IMR-90 (cell line): ENCODE data around the gene LDB2. TPM values are rescaled to one million over a fixed set of nuclear protein-coding genes. Genes with fewer than 3 reads are reported as not detected.

ENCODE experiments used
- ATAC-seq: fragments of 200-7000 bp; cut with Tn5 transposase; 2 replicates; pipeline ENCODE4 v1.9.1; 2020; ENCODE audit warnings: low read depth, mild to moderate bottlenecking, moderate library complexity
- BruUV-seq: library from RNA; stranded (reverse); fragments of 400-500 nt; replicated peaks from 2 replicates; lab custom pipeline; 2021; lab: Mats Ljungman, UMichigan
- CTCF ChIA-PET: fragments of 300-600 bp; formaldehyde crosslinking; extraction: SDS; loops from one replicate; lab custom pipeline; 2021; ENCODE audit warnings: antibody characterized with exemption; lab: Yijun Ruan, JAX
- POLR2A ChIA-PET: fragments of 300-600 bp; sonication (Branson Sonifier 250); formaldehyde crosslinking; loops from one replicate; lab custom pipeline; 2022; ENCODE audit warnings: antibody characterized with exemption; ENCODE audit not compliant: unreplicated experiment; lab: Charles Lee
- DNase-seq: peaks from one replicate; pipeline ENCODE4 v3.0.0; 2013
- H2AFZ ChIP-seq: replicated peaks from 2 replicates; pipeline ENCODE3; 2013; ENCODE audit warnings: low read length, mild to moderate bottlenecking; ENCODE audit not compliant: poor library complexity
- H2AK5ac ChIP-seq: 2 replicates; pipeline ENCODE4 v1.6.1; 2013; ENCODE audit warnings: low read depth, low read length, inconsistent platforms
- H2AK9ac ChIP-seq: replicated peaks from 2 replicates; pipeline ENCODE3; 2013; ENCODE audit warnings: mild to moderate bottlenecking, low read depth, low read length, moderate library complexity; ENCODE audit not compliant: poor library complexity
- H2BK120ac ChIP-seq: 2 replicates; pipeline ENCODE4 v1.6.1; 2013; ENCODE audit warnings: low read depth, low read length, inconsistent platforms
- H2BK15ac ChIP-seq: 3 replicates; pipeline ENCODE4 v1.6.1; 2013; ENCODE audit warnings: low read depth, low read length, inconsistent platforms
- H2BK20ac ChIP-seq: 2 replicates; pipeline ENCODE4 v1.6.1; 2013; ENCODE audit warnings: low read depth, mild to moderate bottlenecking, inconsistent platforms, low read length, moderate library complexity
- H2BK5ac ChIP-seq: 2 replicates; pipeline ENCODE4 v1.6.1; 2013; ENCODE audit warnings: mild to moderate bottlenecking, low read depth, low read length, inconsistent platforms; ENCODE audit not compliant: poor library complexity, severe bottlenecking
- H3K14ac ChIP-seq: replicated peaks from 2 replicates; pipeline ENCODE4 v1.6.1; 2013; ENCODE audit warnings: low read depth, low read length, inconsistent platforms
- H3K18ac ChIP-seq: 2 replicates; pipeline ENCODE4 v1.6.1; 2013; ENCODE audit warnings: low read depth, low read length, control low read depth
- H3K23ac ChIP-seq: 2 replicates; pipeline ENCODE4 v1.6.1; 2013; ENCODE audit warnings: low read depth, low read length, inconsistent platforms
- H3K27ac ChIP-seq: 2 replicates; pipeline ENCODE4 v1.5.1; 2013; ENCODE audit warnings: mild to moderate bottlenecking, control low read depth, low read length; ENCODE audit not compliant: insufficient read depth
- H3K27me3 ChIP-seq: 2 replicates; pipeline ENCODE4 v1.6.1; 2013; ENCODE audit warnings: low read length; ENCODE audit not compliant: control insufficient read depth, insufficient read depth
- H3K36me3 ChIP-seq: 2 replicates; pipeline ENCODE4 v1.6.1; 2013; ENCODE audit warnings: low read length, mixed read lengths; ENCODE audit not compliant: control insufficient read depth, insufficient read depth
- H3K4ac ChIP-seq: 2 replicates; pipeline ENCODE4 v1.6.1; 2013; ENCODE audit warnings: low read depth, low read length, inconsistent platforms
- H3K4me1 ChIP-seq: 2 replicates; pipeline ENCODE4 v1.6.1; 2013; ENCODE audit warnings: low read length, mixed read lengths; ENCODE audit not compliant: control insufficient read depth, insufficient read depth
- H3K4me2 ChIP-seq: 2 replicates; pipeline ENCODE4 v1.6.1; 2013; ENCODE audit warnings: low read depth, mild to moderate bottlenecking, control low read depth, low read length, moderate library complexity
- H3K4me3 ChIP-seq: 2 replicates; pipeline ENCODE4 v1.5.1; 2013; ENCODE audit warnings: low read depth, mild to moderate bottlenecking, control low read depth, low read length, moderate library complexity; ENCODE audit not compliant: insufficient read depth
- H3K56ac ChIP-seq: 2 replicates; pipeline ENCODE4 v1.6.1; 2013; ENCODE audit warnings: low read length, inconsistent platforms; ENCODE audit not compliant: insufficient read depth; ENCODE audit errors: extremely low read depth
- H3K79me1 ChIP-seq, 2 experiments: 2 replicates each; pipeline ENCODE4 v1.6.1; 2013; ENCODE audit warnings: low read length in 2 of 2, inconsistent platforms in 1 of 2, low read depth in 1 of 2
- H3K9ac ChIP-seq: 2 replicates; pipeline ENCODE4 v1.6.1; 2013; ENCODE audit warnings: low read depth, low read length, control low read depth
- H3K9me1 ChIP-seq: 2 replicates; pipeline ENCODE4 v1.6.1; 2013; ENCODE audit warnings: low read length, inconsistent platforms; ENCODE audit not compliant: insufficient read depth
- H3K9me3 ChIP-seq: 2 replicates; pipeline ENCODE4 v1.6.1; 2013; ENCODE audit warnings: low read length; ENCODE audit not compliant: control insufficient read depth, insufficient read depth
- H4K20me1 ChIP-seq: 2 replicates; pipeline ENCODE4 v1.6.1; 2013; ENCODE audit warnings: low read length, inconsistent platforms; ENCODE audit not compliant: insufficient read depth
- H4K5ac ChIP-seq: 2 replicates; pipeline ENCODE4 v1.6.1; 2013; ENCODE audit warnings: mild to moderate bottlenecking, low read depth, low read length, control low read depth
- H4K8ac ChIP-seq, 2 experiments: 2 replicates each; pipeline ENCODE4 v1.6.1; 2013; ENCODE audit warnings: low read depth in 2 of 2, low read length in 2 of 2, control low read depth in 1 of 2, inconsistent platforms in 1 of 2
- H4K91ac ChIP-seq: 2 replicates; pipeline ENCODE4 v1.6.1; 2013; ENCODE audit warnings: low read depth, low read length, inconsistent platforms; ENCODE audit not compliant: insufficient read depth
- CEBPB ChIP-seq: IDR thresholded peaks from 2 replicates; pipeline ENCODE4 v1.6.1; 2012; ENCODE audit warnings: low read depth, low read length, improper control_type of control experiment
- FOS ChIP-seq: fragments of 150-350 bp; IDR thresholded peaks from 2 replicates; pipeline ENCODE4 v1.6.1; 2016; ENCODE audit warnings: low read depth, low read length
- MAFK ChIP-seq: IDR thresholded peaks from 2 replicates; pipeline ENCODE4 v1.6.1; 2012; ENCODE audit warnings: low read depth, low read length, improper control_type of control experiment
- NFE2L2 ChIP-seq: fragments of 150-350 bp; IDR thresholded peaks from 2 replicates; pipeline ENCODE4 v1.6.1; 2016; ENCODE audit warnings: low read depth, mild to moderate bottlenecking, low read length
- RFX5 ChIP-seq: IDR thresholded peaks from 2 replicates; pipeline ENCODE4 v1.8.0; 2012; ENCODE audit warnings: low read depth, mild to moderate bottlenecking, low read length, moderate library complexity
- SMC3 ChIP-seq: fragments of 150-350 bp; IDR thresholded peaks from 2 replicates; pipeline ENCODE4 v1.6.1; 2016; ENCODE audit warnings: low read depth, mild to moderate bottlenecking, antibody characterized with exemption, low read length, moderate library complexity
- WGBS, 2 experiments: methylation state at CpG; one replicate each; pipeline versions ENCODE4 v1.1.5 to v1.1.7; 2013; ENCODE audit warnings: missing lambda C conversion rate in 2 of 2; ENCODE audit not compliant: insufficient read length in 1 of 2; ENCODE audit errors: extremely low coverage in 2 of 2; 5-methylcytosine and 5-hydroxymethylcytosine counted together
- dilution Hi-C: fragments of 300-500 bp; cut with HindIII; formaldehyde crosslinking; loops from one replicate; pipeline ENCODE4 v1.14.3; 2018; ENCODE audit warnings: low sequenced_read_pairs; ENCODE audit not compliant: unreplicated experiment
- in situ Hi-C: fragments of 300-500 bp; cut with MboI; formaldehyde crosslinking; loops from 3 replicates; pipeline ENCODE4 v1.14.3; 2019; ENCODE audit warnings: low sequenced_read_pairs, inconsistent platforms, mixed read lengths
- intact Hi-C: fragments of 100-400 bp; cut with micrococcal nuclease; formaldehyde crosslinking; loops from 2 replicates; pipeline ENCODE4 v1.10.0; 2022
- polyA plus RNA-seq, 3 experiments: library from polyadenylated mRNA; depleted of rRNA; stranded (reverse); fragments of >200 nt; gene quantifications; 2 replicates each; pipeline ENCODE4 v1.2.3, GENCODE V29; 2012; ENCODE audit warnings: low replicate concordance in 1 of 3
- total RNA-seq: library from RNA; depleted of rRNA; stranded (reverse); fragments of >200 nt; gene quantifications from 2 replicates; pipeline ENCODE4 v1.2.3, GENCODE V29; 2012
- TF ChIP-seq, protein P1 (sequence below): fragments of 150-350 bp; IDR thresholded peaks from 2 replicates; pipeline ENCODE4 v1.6.1; 2016; ENCODE audit warnings: low read depth, mild to moderate bottlenecking, low read length, moderate library complexity, borderline replicate concordance
- TF ChIP-seq, protein P2 (sequence below): conservative IDR thresholded peaks from 2 replicates; pipeline ENCODE4 v1.5.1; 2012; ENCODE audit warnings: mild to moderate bottlenecking, low read depth, low read length, improper control_type of control experiment

The LDB2 gene
- total and polyA plus RNA-seq, 2 of the 4 experiments (the other 2 are of a cell fraction): 67.9 to 116 TPM

DNA sequence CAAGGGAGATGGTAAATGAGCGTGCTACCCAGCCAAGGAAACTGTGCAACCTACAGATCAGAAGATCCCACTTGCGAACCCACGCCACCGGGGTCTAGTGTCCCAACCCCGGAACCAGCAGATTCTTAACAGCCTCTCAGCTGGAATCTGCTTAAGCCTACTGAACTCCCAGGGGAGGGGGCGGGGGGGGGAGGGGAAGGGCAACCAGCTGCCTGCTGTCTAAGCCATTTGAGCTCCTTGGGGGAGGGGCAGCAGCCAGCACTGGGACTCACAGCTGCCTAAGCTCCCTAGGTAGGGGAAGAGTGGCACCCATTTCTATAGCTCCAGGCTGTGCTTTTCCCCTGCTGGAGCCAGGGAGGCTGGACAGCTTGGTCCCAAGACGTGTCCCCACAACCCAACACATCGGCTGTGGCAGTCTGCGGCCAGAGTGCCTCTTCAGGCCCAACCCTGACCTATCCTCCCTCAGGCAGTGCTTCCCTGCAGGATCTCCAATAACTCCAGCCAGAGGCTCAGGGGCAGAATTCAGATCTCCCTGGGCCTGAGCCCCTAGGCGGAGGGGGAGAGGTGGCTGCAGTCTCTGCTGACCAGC is 289.2 kb downstream of the LDB2 start:
- Histone ChIP-seq H2BK20ac (no peak overlapping the region), H2BK15ac (no peak overlapping the region), H3K79me1 (no peaks in the 10 kb centered on the region; a peak in 1 of 4 replicates), H3K14ac (no peak overlapping the region), H3K9me3 (no peaks in the 10 kb centered on the region), H2AK5ac (no peak overlapping the region), H3K4me2 (no peak overlapping the region), H4K20me1 (no peaks in the 10 kb centered on the region), H2AK9ac (no peak overlapping the region), H4K5ac (no peak overlapping the region), H3K9me1 (0 out of 2 replicates have a peak, but pooled peaks cover 3% of the 10 kb centered on the region), H2BK120ac (no peak overlapping the region), H3K4me1 (peaks cover 5% of the 10 kb centered on the region; the same call in 1 of the 2 replicates), H2AFZ (no peak overlapping the region), H4K91ac (no peak overlapping the region), H3K36me3 (no peaks in the 10 kb centered on the region), H4K8ac (no peak overlapping the region), H3K4ac (no peak overlapping the region), H3K9ac (no peak overlapping the region), H3K27ac (no peak overlapping the region), H3K18ac (no peak overlapping the region), H3K56ac (no peak overlapping the region), H2BK5ac (no peak overlapping the region), H3K23ac (no peak overlapping the region), H3K4me3 (no peak overlapping the region), H3K27me3 (no peaks in the 10 kb centered on the region)
- POLR2A ChIA-PET: no interaction called here
- TF ChIP-seq, protein P1, sequence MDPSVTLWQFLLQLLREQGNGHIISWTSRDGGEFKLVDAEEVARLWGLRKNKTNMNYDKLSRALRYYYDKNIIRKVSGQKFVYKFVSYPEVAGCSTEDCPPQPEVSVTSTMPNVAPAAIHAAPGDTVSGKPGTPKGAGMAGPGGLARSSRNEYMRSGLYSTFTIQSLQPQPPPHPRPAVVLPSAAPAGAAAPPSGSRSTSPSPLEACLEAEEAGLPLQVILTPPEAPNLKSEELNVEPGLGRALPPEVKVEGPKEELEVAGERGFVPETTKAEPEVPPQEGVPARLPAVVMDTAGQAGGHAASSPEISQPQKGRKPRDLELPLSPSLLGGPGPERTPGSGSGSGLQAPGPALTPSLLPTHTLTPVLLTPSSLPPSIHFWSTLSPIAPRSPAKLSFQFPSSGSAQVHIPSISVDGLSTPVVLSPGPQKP: no peak
- TF ChIP-seq NFE2L2 (no peak), CEBPB (no peak), FOS (no peak), MAFK (no peak), RFX5 (no peak), SMC3 (no peak)
- TF ChIP-seq, protein P2, sequence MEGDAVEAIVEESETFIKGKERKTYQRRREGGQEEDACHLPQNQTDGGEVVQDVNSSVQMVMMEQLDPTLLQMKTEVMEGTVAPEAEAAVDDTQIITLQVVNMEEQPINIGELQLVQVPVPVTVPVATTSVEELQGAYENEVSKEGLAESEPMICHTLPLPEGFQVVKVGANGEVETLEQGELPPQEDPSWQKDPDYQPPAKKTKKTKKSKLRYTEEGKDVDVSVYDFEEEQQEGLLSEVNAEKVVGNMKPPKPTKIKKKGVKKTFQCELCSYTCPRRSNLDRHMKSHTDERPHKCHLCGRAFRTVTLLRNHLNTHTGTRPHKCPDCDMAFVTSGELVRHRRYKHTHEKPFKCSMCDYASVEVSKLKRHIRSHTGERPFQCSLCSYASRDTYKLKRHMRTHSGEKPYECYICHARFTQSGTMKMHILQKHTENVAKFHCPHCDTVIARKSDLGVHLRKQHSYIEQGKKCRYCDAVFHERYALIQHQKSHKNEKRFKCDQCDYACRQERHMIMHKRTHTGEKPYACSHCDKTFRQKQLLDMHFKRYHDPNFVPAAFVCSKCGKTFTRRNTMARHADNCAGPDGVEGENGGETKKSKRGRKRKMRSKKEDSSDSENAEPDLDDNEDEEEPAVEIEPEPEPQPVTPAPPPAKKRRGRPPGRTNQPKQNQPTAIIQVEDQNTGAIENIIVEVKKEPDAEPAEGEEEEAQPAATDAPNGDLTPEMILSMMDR: no peak
- intact Hi-C loops (no loop called here), dilution Hi-C loops (no loop called here), in situ Hi-C loops (no loop called here)
- CTCF ChIA-PET: no interaction called here
- DNase-seq (no peak), ATAC-seq (no peak)
- WGBS, 2 experiments: no CpG with 5 or more reads among the region's 10 CpGs
- no TSS peak for BruUV-seq
